ENCODE data around the gene ATG101. TPM values are rescaled to one million over a fixed set of nuclear protein-coding genes. Genes with fewer than 3 reads are reported as not detected.
"Not testable (repeated sequence)": the region's sequence is repeated elsewhere in the genome, so short reads cannot be mapped to it uniquely, and the experiment has no call there.

The ATG101 gene
- total and polyA plus RNA-seq, 4 donors = 22.1 to 64.3 (median 36.7) TPM

- ATAC-seq (ENCODE audit: insufficient read depth, low FRiP score) (no peak), DNase-seq (no peak)
- no peaks in the 10 kb centered on the region for H3K9me3 ChIP-seq (ENCODE audit: control insufficient read depth in 4 of 4, insufficient read depth in 3 of 4, low read length in 3 of 4)
- H3K27me3 ChIP-seq (ENCODE audit: control insufficient read depth in 3 of 3, insufficient read depth in 3 of 3, low read length in 2 of 3) = no peaks in the 10 kb centered on the region
- no peaks in the 10 kb centered on the region for H3K4me1 ChIP-seq (ENCODE audit: control insufficient read depth in 5 of 5, insufficient read depth in 5 of 5, low read length in 5 of 5)
- no peak overlapping the region for H3K27ac ChIP-seq (ENCODE audit: low read depth in 1 of 2, low read length in 1 of 2)
- TF ChIP-seq CTCF (IDR thresholded peaks at IDR 0.05; ENCODE audit: control extremely low read depth, extremely low read depth) = no peak
- H3K9ac ChIP-seq (ENCODE audit: insufficient read depth in 1 of 2, low read length in 2 of 2) = no peak overlapping the region
- H3K4me3 ChIP-seq = no peak overlapping the region
- WGBS, 2 donors = 88 to 95% methylated on average over 15 of the region's 15 CpGs
- no peaks in the 10 kb centered on the region for H3K36me3 ChIP-seq (ENCODE audit: control insufficient read depth in 4 of 4, insufficient read depth in 4 of 4, low read length in 4 of 4)
Observed at GRCh38 chr12:52096332-52097044, 26.7 kb downstream of the ATG101 start.

- Histone ChIP-seq H3K36me3 (ENCODE audit: control insufficient read depth in 4 of 4, insufficient read depth in 4 of 4, low read length in 4 of 4) (no peaks in the 10 kb centered on the region), H3K4me1 (ENCODE audit: control insufficient read depth in 5 of 5, insufficient read depth in 5 of 5, low read length in 5 of 5) (no peaks in the 10 kb centered on the region), H3K27me3 (ENCODE audit: control insufficient read depth in 3 of 3, insufficient read depth in 3 of 3, low read length in 2 of 3) (no peaks in the 10 kb centered on the region), H3K9ac (ENCODE audit: insufficient read depth in 1 of 2, low read length in 2 of 2) (no peak overlapping the region), H3K4me3 (no peak overlapping the region), H3K27ac (ENCODE audit: low read depth in 1 of 2, low read length in 1 of 2) (no peak overlapping the region), H3K9me3 (ENCODE audit: control insufficient read depth in 4 of 4, insufficient read depth in 3 of 4, low read length in 3 of 4) (no peaks in the 10 kb centered on the region)
- no peak for DNase-seq
- no peak for TF ChIP-seq CTCF (IDR thresholded peaks at IDR 0.05; ENCODE audit: control extremely low read depth, extremely low read depth)
- no peak for ATAC-seq (ENCODE audit: insufficient read depth, low FRiP score)
- 88 to 89% methylated on average over 21 of the region's 21 CpGs for WGBS, 2 donors
Observed at GRCh38 chr12:52097045-52097666, 27.4 kb downstream of the ATG101 start.

GRCh38 chr12:52104431-52105089 is 34.8 kb downstream of the ATG101 start:
- ATAC-seq (ENCODE audit: insufficient read depth, low FRiP score); H3K27ac ChIP-seq (ENCODE audit: low read depth in 1 of 2, low read length in 1 of 2); H3K27me3 ChIP-seq (ENCODE audit: control insufficient read depth in 3 of 3, insufficient read depth in 3 of 3, low read length in 2 of 3); H3K9ac ChIP-seq (ENCODE audit: insufficient read depth in 1 of 2, low read length in 2 of 2); H3K9me3 ChIP-seq (ENCODE audit: control insufficient read depth in 4 of 4, insufficient read depth in 3 of 4, low read length in 3 of 4); H3K36me3 ChIP-seq (ENCODE audit: control insufficient read depth in 4 of 4, insufficient read depth in 4 of 4, low read length in 4 of 4); H3K4me3 ChIP-seq; DNase-seq; H3K4me1 ChIP-seq (ENCODE audit: control insufficient read depth in 5 of 5, insufficient read depth in 5 of 5, low read length in 5 of 5): not testable (repeated sequence)
- 64 to 69% methylated on average over 10 of the region's 10 CpGs for WGBS, 2 donors

GRCh38 chr12:52116222-52117125 is 46.7 kb downstream of the ATG101 start:
- WGBS, 2 donors = 56 to 65% methylated on average over 18 of the region's 18 CpGs
- peak; percentile 59 to 78 (median 75) for DNase-seq
- ATAC-seq (ENCODE audit: insufficient read depth, low FRiP score); H3K4me3 ChIP-seq; H3K27me3 ChIP-seq (ENCODE audit: control insufficient read depth in 3 of 3, insufficient read depth in 3 of 3, low read length in 2 of 3); H3K9me3 ChIP-seq (ENCODE audit: control insufficient read depth in 4 of 4, insufficient read depth in 3 of 4, low read length in 3 of 4); H3K4me1 ChIP-seq (ENCODE audit: control insufficient read depth in 5 of 5, insufficient read depth in 5 of 5, low read length in 5 of 5); H3K36me3 ChIP-seq (ENCODE audit: control insufficient read depth in 4 of 4, insufficient read depth in 4 of 4, low read length in 4 of 4); H3K9ac ChIP-seq (ENCODE audit: insufficient read depth in 1 of 2, low read length in 2 of 2): not testable (repeated sequence)
- peak overlapping the region in 1 of 2 donors; percentile 14 for H3K27ac ChIP-seq (ENCODE audit: low read depth in 1 of 2, low read length in 1 of 2)

- 92 to 93% methylated on average over 20 of the region's 20 CpGs for WGBS, 2 donors
- DNase-seq = not testable (repeated sequence)
Observed at GRCh38 chr12:52117806-52118475, 48.2 kb downstream of the ATG101 start.

More at GRCh38 chr12:52117806-52118475, 48.2 kb downstream of the ATG101 start:
- H3K9me3 ChIP-seq (ENCODE audit: control insufficient read depth in 4 of 4, insufficient read depth in 3 of 4, low read length in 3 of 4); H3K27me3 ChIP-seq (ENCODE audit: control insufficient read depth in 3 of 3, insufficient read depth in 3 of 3, low read length in 2 of 3); H3K9ac ChIP-seq (ENCODE audit: insufficient read depth in 1 of 2, low read length in 2 of 2); H3K36me3 ChIP-seq (ENCODE audit: control insufficient read depth in 4 of 4, insufficient read depth in 4 of 4, low read length in 4 of 4); H3K4me1 ChIP-seq (ENCODE audit: control insufficient read depth in 5 of 5, insufficient read depth in 5 of 5, low read length in 5 of 5); H3K4me3 ChIP-seq; H3K27ac ChIP-seq (ENCODE audit: low read depth in 1 of 2, low read length in 1 of 2); ATAC-seq (ENCODE audit: insufficient read depth, low FRiP score): not testable (repeated sequence)
